ENCODE data around the gene MAML1. TPM values are rescaled to one million over a fixed set of nuclear protein-coding genes. Genes with fewer than 3 reads are reported as not detected.

The MAML1 gene
- total RNA-seq, 1 donor from 2014 or later: 5.3 TPM

DNA sequence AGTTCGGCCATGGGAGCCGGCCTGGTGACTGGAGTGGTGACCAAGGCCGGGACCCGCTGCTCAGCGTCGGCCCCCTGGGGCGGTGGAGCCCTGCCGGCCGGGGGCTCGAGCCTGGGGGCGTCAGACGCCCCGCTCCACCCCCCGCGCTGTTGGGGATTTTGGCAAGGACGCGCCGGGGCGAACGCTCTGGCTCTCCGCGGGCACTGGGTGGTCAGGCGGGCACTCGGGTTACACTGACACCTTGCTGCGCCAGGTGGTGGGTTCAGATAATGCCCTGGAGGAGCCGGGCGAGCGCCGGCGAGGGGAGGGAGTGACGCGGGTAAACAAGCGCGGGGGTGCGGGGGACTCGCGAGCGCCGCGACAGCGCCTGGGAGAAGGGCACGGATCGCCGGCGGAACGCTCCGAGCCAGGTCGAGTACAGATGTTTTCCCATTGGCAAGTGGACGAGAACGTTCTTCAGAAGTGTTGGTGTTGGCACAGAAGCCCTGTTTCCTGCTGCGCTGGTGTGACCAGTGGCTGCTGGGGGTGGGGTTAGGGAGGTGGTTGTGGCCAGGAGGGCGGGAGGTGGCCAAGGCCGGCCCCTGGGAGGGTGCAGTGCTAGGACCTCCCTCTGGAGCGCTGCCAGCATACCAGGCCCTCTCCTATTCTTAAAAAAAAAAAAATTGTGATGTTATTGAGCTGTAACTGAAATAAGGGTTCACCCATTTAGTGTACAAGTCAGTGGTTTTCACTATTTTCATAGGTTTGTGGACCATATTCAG lies 88.9 kb downstream of the MAML1 start:
- DNase-seq (ENCODE audit: low read depth in 2 of 2): peak; percentile 94 to 95

DNA sequence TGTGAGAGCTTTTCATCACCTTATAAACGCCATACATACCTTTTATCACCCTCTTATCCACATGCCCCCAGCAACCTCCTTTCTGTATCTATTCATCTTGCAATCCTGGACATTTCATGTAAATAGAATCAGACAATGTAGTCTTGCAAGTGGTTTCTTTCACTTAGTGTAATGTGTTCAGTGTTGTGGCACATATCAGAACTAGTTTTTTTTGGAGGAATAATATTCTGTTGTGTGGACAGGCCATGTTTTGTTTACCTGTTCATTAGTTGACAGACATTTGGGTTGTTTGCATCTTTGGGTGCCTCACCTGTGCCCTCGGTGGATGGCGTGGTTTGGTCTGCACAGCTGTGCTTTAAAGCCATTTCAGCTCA lies 89.4 kb downstream of the MAML1 start:
- no peak for DNase-seq (ENCODE audit: low read depth in 2 of 2)

DNA sequence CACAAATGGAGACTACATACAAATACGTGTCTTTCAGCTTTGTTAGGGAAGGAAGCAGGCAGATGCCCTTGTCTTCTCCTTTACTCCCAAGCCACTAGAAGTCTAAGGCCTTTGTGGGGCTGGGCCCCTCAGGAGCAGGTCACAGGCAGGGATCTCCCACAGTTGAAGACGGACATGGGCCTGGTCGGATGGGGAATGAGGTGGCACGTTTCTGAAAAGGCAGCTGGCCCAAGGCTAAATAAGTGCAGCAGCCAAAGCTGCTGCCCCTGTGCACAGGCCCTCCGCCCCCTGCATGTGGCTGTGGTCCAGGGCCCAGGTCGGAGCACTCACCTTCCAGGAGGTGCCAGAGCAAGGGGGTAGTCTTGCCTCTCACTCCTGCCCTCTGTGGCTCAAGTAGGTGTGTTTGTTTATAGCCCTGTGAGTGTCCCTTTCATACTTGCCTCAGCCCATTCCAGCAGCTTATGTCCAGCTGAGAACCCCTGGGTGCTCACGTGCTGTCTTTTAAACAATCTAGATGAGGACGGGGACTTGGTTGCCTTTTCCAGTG lies 89.9 kb downstream of the MAML1 start:
- no peak for DNase-seq (ENCODE audit: low read depth in 2 of 2)

GRCh38 chr5:179823937-179824744 lies 91.5 kb downstream of the MAML1 start:
- no peak for DNase-seq (ENCODE audit: low read depth in 2 of 2)

DNA sequence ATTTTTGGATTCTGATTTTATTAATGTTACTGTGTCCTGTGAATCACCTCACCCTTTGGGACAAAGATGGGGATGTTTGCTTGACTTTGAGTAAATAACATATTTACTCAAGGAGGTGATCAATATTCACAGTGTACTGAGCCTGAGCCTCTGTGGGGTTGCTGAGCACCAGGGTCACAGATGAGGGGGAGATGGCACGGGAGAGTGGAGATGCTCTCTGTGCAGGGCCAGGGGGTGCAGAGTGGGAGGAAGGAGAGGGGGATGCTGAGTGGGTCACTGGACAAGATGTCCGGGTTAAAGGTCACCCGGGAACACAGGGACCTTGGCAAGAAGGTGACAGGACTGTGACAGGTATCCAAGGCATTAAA lies 92.1 kb downstream of the MAML1 start:
- no peak for DNase-seq (ENCODE audit: low read depth in 2 of 2)

- no peak for DNase-seq (ENCODE audit: low read depth in 2 of 2)
These were observed 93.1 kb downstream of the MAML1 start for GRCh38 chr5:179825655-179826182.

Other genes with a start within 250 kb of the MAML1 start
- gene RUFY1, start 182.3 kb upstream of the MAML1 start, total RNA-seq: 42.6 and 44.3 TPM in 2 replicates
- gene HNRNPH1, start 109.2 kb upstream of the MAML1 start, total RNA-seq: 464 and 606 TPM in 2 replicates
- gene CBY3, start 51.8 kb upstream of the MAML1 start, total RNA-seq: not detected in 2 replicates
- 518 and 522 TPM in 2 replicates for gene CANX, start 33.9 kb upstream of the MAML1 start, total RNA-seq
- 0.39 and 0.63 TPM in 2 replicates for gene LTC4S, start 61.2 kb downstream of the MAML1 start, total RNA-seq
- 110 and 192 TPM in 2 replicates for gene MGAT4B, start 74.0 kb downstream of the MAML1 start, total RNA-seq
- 517 and 588 TPM in 2 replicates for gene SQSTM1, start 88.1 kb downstream of the MAML1 start, total RNA-seq
- gene MRNIP, start 126.0 kb downstream of the MAML1 start, total RNA-seq: 4.2 and 4.8 TPM in 2 replicates
- gene TBC1D9B, start 175.1 kb downstream of the MAML1 start, total RNA-seq: 35.6 and 70.7 TPM in 2 replicates

Measured in dermis microvascular lymphatic vessel endothelial cell (primary cell).